Measurements from ENCODE around the gene SDSL.

Gene SDSL

DNA sequence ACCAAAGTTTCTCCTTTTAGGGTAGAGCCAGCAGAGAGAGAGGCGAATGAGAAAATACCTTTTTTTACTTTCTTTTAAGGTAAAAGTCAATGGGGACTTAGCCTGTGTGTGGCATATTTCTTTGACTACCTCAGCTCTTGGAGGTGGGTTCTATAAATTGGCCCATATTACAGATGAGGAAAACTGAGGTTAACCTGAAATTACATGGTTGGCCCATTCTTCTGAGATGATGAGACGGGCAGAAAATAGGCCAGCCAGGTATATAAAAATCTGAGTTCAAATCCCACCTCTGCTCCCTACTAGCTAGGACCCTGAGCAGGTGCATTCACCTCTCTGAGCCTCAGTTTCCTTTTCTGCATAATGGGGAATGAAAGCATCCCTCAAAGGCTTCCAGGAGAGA is 27.1 kb downstream of the SDSL start:
- DNase-seq (ENCODE audit: low read depth) = no peak

DNA sequence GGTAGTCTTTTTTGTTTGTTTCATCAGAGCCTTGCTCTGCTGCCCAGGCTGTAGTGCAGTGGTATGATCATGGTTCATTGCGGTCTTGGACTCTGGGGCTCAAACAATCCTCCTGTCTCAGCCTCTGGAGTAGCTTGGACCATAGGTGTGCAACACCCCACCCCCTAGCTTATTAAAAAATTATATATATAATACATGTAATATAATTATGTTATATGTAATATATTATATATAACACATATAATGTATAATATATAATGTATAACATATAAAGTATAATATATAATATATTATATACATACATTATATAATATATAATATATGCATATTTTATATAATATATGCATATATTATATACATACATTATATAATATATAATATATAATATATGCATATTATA is 27.7 kb downstream of the SDSL start:
- no peak for DNase-seq (ENCODE audit: low read depth)

DNA sequence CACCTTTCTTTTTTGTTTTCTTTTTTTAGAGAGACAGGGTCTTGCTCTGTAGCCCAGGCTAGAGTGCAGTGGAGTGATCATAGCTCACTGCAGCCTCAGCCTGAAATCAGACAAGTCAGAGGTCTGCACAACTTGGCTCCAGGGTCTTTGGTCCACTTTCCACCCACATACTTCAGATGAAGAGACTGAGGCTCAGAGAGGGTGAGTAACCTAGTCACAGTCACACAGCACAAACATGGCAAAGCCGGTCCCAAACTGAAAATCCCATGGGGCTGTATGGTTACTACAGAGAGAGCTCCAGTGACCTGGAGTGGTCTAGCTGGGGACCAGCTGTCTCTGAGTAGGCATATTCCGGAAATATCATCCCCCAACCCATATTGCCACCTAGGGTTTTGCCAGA is 30.3 kb downstream of the SDSL start:
- DNase-seq (ENCODE audit: low read depth) = no peak

DNA sequence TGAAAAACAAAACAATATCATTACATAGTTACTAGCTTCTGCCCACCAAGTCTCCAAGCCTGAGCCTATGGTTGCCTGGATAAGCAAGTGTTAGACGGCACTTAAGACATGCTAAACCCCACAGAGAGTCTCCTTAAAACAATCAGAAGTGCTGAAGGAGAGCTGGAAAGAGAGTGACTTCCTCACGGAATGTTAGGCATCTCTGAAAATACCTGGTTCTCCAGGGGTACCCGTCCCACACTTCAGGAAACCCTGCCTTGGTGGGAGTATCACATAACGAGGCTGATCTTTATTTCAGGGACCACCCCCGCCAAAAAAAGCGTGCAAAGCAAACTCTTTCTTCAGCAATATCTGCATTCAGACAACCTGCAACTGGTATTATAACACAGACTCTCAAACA is 31.1 kb downstream of the SDSL start:
- DNase-seq (ENCODE audit: low read depth) = no peak

DNA sequence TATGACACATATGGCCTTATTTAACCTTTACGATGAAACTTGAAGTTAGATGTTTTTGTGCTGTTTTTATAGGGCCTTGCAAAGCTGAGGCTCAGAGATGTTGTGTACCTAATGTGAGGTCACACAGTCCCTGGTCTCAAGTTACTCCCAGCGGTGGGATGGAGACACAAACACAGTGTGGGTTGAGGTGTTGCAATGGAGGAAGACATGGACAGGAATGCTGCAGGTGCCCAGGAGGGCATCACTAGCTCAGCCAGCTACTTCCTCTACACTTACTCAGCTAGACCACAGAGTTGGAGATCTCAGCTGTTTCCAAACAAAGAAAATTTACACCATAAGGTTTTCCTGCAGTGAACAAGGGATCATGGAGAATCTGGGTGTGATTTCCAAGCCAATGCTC is 34.0 kb downstream of the SDSL start:
- no peak for DNase-seq (ENCODE audit: low read depth)

DNA sequence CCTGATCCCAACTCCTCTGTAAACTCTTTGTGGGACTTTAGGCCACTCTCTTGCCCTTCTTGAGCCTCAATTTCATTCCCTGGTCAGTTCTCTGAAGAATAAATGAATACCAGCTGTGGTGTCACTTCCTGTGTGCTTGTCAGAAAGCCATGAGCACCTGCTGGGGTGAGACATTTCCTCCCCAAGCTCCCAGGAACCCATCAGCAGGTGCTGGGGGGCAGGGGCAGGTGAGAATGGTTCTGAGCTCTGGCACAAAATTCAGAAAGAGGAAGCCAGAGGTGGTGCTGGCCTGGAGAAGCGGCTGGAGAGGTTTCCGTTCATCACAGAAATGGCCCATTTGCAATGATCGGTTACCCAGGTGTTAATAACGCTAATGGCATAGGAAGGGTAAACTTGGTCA is 34.6 kb downstream of the SDSL start:
- DNase-seq (ENCODE audit: low read depth) = no peak

DNA sequence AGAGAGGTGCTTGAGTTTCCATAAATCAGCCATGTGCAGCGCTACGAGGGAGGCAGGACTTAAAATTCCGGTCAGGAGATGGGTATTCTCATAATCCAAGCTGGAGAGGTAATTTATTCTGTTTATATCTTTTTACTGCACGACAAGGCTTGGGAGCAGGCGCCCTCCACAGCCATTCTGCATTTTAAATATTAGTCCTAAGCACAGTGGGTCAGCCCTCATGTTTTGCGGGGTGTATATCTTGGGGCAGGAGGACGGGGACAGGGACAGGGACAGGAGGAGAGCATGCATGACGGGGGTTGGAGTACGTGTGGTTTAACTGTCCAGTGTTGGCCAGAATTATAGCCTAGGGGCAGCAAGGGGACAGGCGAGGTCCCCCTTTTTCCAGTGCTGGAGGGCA is 35.0 kb downstream of the SDSL start:
- no peak for DNase-seq (ENCODE audit: low read depth)

- DNase-seq (ENCODE audit: low read depth) = no peak
Observed at GRCh38 chr12:113457710-113458109, 35.5 kb downstream of the SDSL start.

DNA sequence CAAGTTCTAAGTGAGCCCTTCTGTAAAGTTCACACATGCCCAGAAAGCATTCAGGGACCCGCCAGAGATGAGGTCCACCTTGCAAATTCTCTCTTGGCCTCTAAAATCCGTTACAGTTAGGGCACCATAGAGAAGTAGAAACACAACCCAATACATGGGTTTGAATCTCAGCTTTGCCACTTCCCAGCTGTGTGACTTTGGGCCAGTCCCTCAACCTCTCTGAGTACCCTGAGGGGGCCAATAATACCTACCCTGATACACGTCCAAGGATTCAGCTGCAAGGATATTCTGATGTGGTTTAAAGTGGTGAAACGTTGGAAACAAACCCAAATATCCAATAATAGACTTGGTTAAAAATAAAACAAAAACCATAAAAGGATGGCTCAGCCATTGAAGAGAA is 37.8 kb downstream of the SDSL start:
- DNase-seq (ENCODE audit: low read depth) = no peak

GRCh38 chr12:113461666-113462065 is 39.5 kb downstream of the SDSL start:
- DNase-seq (ENCODE audit: low read depth) = no peak

- DNase-seq (ENCODE audit: low read depth) = peak; percentile 54
Observed at GRCh38 chr12:113462117-113462774, 40.1 kb downstream of the SDSL start.

GRCh38 chr12:113462998-113463745 is 41.0 kb downstream of the SDSL start:
- no peak for DNase-seq (ENCODE audit: low read depth)

DNA sequence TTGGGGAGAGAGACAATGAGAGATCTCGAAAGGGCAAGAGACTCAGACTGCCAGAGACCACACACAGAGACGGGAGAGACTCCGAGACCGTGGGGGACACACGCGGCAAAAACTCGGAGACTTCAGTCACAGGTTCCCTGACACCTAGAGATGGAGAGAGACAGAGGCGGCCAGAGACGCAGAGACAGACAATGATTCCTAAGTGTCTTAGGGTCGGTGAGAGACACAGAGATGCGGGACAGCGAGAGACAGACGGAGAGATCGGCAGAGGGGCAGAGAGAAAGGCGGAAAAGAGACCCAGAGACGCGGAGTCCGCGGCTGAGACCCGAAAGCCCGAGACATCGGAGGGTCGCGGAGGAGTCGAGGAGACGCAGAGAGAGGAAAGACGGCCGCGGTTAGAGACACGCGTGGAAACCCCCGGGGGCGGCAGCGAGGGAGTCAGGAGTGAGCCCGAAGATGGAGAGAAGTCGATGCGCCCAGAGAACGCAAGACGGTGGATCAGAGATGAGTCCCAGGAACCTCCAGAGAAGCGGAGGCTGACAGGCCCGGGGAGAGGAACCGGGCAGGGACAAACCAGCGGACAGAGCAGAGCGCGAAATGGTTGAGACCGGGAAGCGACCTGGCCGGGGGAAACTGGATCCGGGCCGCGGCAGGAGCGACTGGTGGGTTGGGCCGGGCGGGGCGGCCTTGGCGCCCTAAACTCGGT is 41.7 kb downstream of the SDSL start:
- no peak for DNase-seq (ENCODE audit: low read depth)

DNA sequence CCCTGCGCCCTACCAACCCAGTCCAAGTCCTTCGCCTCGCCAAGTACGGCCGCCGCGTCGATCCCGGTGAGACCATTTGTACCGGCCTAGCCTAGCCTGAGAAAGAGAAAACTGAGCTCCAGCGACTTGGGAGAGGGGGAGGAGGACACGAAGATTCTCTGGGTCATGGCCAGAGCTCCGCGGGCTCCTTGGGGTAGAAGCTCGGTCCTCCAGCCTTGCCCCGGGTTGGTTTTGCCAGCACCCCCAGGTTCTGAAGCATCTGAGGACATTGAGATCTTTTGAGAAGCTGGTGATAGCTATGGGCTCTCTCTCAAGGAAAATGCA is 42.2 kb downstream of the SDSL start:
- DNase-seq (ENCODE audit: low read depth) = no peak

DNA sequence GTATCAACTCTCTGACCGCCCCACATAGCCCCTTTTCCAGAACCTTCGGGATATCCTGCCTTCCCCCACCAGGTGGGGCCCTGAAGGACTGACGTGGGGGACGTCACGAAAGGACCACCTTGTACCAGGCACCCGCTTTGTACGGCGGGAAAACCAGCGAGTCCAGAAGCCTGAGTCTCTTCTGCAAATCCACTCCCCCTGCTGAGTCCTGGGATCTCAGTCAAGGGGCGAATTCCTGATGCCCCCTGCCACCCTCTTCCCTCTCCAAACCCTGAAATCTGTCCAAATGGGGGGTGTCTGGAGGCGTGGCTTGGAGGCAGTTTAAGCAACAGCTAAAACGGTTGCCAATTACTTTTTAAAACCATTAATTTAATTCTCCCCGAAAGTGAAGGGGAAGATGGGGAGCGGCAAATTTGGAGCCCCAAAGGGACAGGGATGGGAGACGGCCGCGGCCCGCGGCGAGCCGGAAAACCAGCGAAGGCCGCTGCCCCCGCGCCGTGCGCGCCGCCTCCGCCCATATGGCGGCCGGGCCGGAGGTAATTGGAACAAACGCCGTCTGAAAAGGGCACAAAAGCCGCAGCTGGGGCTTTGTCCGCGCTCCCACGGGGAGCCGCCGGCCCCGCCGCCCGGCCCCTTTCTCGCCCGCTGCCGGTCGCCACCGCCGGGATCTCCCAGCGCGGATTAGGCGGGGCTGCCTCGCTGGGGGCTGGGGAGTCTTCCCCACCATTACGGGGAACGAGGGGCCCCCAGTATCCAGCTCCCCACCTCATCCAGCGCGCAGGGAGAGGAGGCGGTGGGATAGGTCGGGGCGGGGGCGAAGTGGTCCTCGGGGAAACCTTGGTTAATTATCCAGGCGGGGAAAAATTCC is 42.9 kb downstream of the SDSL start:
- no peak for DNase-seq (ENCODE audit: low read depth)

GRCh38 chr12:113465808-113466453 is 43.8 kb downstream of the SDSL start:
- no peak for DNase-seq (ENCODE audit: low read depth)

- DNase-seq (ENCODE audit: low read depth) = no peak
Observed at GRCh38 chr12:113466454-113467141, 44.4 kb downstream of the SDSL start.

DNA sequence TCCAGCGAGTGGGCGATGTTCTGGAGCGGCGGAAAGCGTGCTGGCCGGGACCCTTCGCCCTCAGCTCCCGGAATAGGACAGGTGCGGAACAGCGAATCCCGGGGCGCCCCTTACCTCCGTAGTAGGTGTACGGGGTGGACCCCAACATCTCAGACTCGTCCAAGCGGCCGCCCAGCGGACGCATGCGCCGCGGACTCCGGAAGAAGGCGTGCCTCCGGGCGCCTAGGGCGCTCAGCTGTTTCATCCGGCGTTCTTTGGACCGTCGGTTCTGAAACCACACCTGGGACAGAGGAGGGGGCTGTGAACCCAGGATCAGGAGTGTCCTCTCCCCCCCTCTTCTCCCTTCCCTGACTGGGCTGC is 44.9 kb downstream of the SDSL start:
- DNase-seq (ENCODE audit: low read depth) = no peak

GRCh38 chr12:113467502-113468364 is 45.6 kb downstream of the SDSL start:
- DNase-seq (ENCODE audit: low read depth) = no peak
